Measurements from ENCODE around the gene DENND11.

Gene DENND11

GRCh38 chr7:141664450-141664849, 37.5 kb downstream of the DENND11 start:
- no peak overlapping the region for H3K4me3 ChIP-seq (ENCODE audit: low read depth, low read length)
- TF ChIP-seq CTCF (IDR thresholded peaks at IDR 0.05; ENCODE audit: borderline replicate concordance, insufficient read depth, low read depth, low read length): no peak

GRCh38 chr7:141663081-141663849, 38.7 kb downstream of the DENND11 start:
- no peak for TF ChIP-seq CTCF (IDR thresholded peaks at IDR 0.05; ENCODE audit: borderline replicate concordance, insufficient read depth, low read depth, low read length)
- H3K4me3 ChIP-seq (ENCODE audit: low read depth, low read length): no peak overlapping the region

- no peak for TF ChIP-seq CTCF (IDR thresholded peaks at IDR 0.05; ENCODE audit: borderline replicate concordance, insufficient read depth, low read depth, low read length)
- H3K4me3 ChIP-seq (ENCODE audit: low read depth, low read length): no peak overlapping the region
These were observed 41.7 kb downstream of the DENND11 start for GRCh38 chr7:141660259-141660658.

- TF ChIP-seq CTCF (IDR thresholded peaks at IDR 0.05; ENCODE audit: borderline replicate concordance, insufficient read depth, low read depth, low read length): no peak
- H3K4me3 ChIP-seq (ENCODE audit: low read depth, low read length): no peak overlapping the region
These were observed 42.5 kb downstream of the DENND11 start for GRCh38 chr7:141659501-141659900.

- no peak overlapping the region for H3K4me3 ChIP-seq (ENCODE audit: low read depth, low read length)
- peak; percentile 73; the same call in 1 of the 2 replicates for TF ChIP-seq CTCF (IDR thresholded peaks at IDR 0.05; ENCODE audit: borderline replicate concordance, insufficient read depth, low read depth, low read length)
These were observed 47.4 kb downstream of the DENND11 start for GRCh38 chr7:141654551-141654950.

- no peak for TF ChIP-seq CTCF (IDR thresholded peaks at IDR 0.05; ENCODE audit: borderline replicate concordance, insufficient read depth, low read depth, low read length)
- no peak overlapping the region for H3K4me3 ChIP-seq (ENCODE audit: low read depth, low read length)
These were observed 49.3 kb downstream of the DENND11 start for GRCh38 chr7:141652691-141653090.
